Kidney epithelial cell (primary cell): ENCODE data around the gene DDX52. TPM values are rescaled to one million over a fixed set of nuclear protein-coding genes. Genes with fewer than 3 reads are reported as not detected.
"Not testable (repeated sequence)": the region's sequence is repeated elsewhere in the genome, so short reads cannot be mapped to it uniquely, and the experiment has no call there.

ENCODE experiments used
- DNase-seq: peaks from one replicate; pipeline ENCODE4 v3.0.0-alpha.2; 2010; ENCODE audit warnings: low read depth
- H3K27me3 ChIP-seq: 2 replicates; pipeline ENCODE4 v1.6.0; 2011; ENCODE audit warnings: low read length; ENCODE audit not compliant: control insufficient read depth, insufficient read depth
- H3K36me3 ChIP-seq: 2 replicates; pipeline ENCODE4 v1.5.1; 2011; ENCODE audit warnings: low read length; ENCODE audit not compliant: control insufficient read depth, insufficient read depth
- H3K4me3 ChIP-seq: 2 replicates; pipeline ENCODE4 v1.5.1; 2011; ENCODE audit warnings: low read depth, mild to moderate bottlenecking, control low read depth, low read length
- CTCF ChIP-seq: IDR thresholded peaks from 2 replicates; pipeline ENCODE4 v1.5.1; 2011; ENCODE audit warnings: mild to moderate bottlenecking, moderate library complexity, low read length, control low read depth, inconsistent platforms; ENCODE audit not compliant: insufficient read depth, poor library complexity, severe bottlenecking
- total RNA-seq: library from RNA; depleted of rRNA; stranded (reverse); fragments of >200 nt; gene quantifications from 2 replicates; pipeline ENCODE4 v1.2.3, GENCODE V29; 2015

Gene DDX52
- total RNA-seq, result 35.6 and 38.1 TPM in 2 replicates

- Histone ChIP-seq H3K4me3 (peak within 1 kb of the TSS; percentile 98), H3K27me3 (no peaks in the 10 kb centered on the region), H3K36me3 (no peaks in the 10 kb centered on the region)
- peak; percentile 78 for DNase-seq
- TF ChIP-seq CTCF, result no peak
Measured at GRCh38 chr17:37643118-37643766, at the start of gene DDX52. DDX52 (minus strand) TSS chr17:37643446; CDS start chr17:37643420, 26 bp downstream.

- H3K4me3 ChIP-seq, result no peak overlapping the region
- H3K27me3 ChIP-seq, result no peaks in the 10 kb centered on the region
- TF ChIP-seq CTCF, result no peak
- H3K36me3 ChIP-seq, result peaks cover 10% of the 10 kb centered on the region
- no peak for DNase-seq
Measured at GRCh38 chr17:37691807-37692206, 48.6 kb upstream of the DDX52 start.

- TF ChIP-seq CTCF, result no peak
- DNase-seq, result no peak
- no peak overlapping the region for H3K4me3 ChIP-seq
- H3K36me3 ChIP-seq, result peaks cover 7% of the 10 kb centered on the region
- no peaks in the 10 kb centered on the region for H3K27me3 ChIP-seq
Measured at GRCh38 chr17:37689317-37689716, 46.1 kb upstream of the DDX52 start.

- Histone ChIP-seq H3K27me3 (no peaks in the 10 kb centered on the region), H3K4me3 (no peak overlapping the region), H3K36me3 (peaks cover 5% of the 10 kb centered on the region)
- no peak for TF ChIP-seq CTCF
- DNase-seq, result no peak
Measured at GRCh38 chr17:37683454-37683984, 40.3 kb upstream of the DDX52 start.

GRCh38 chr17:37682007-37682406 lies 38.8 kb upstream of the DDX52 start:
- Histone ChIP-seq H3K4me3 (no peak overlapping the region), H3K36me3 (peaks cover 1% of the 10 kb centered on the region), H3K27me3 (no peaks in the 10 kb centered on the region)
- TF ChIP-seq CTCF, result no peak
- no peak for DNase-seq

GRCh38 chr17:37679995-37680394 lies 36.7 kb upstream of the DDX52 start:
- not testable (repeated sequence) for H3K27me3 ChIP-seq, H3K36me3 ChIP-seq, H3K4me3 ChIP-seq, DNase-seq
